Retinal pigment epithelial cell (primary cell): Measurements from ENCODE around the gene NBAS.

Source experiments
- DNase-seq: peaks from one replicate; pipeline ENCODE4 v3.0.0-alpha.2; 2010; ENCODE audit warnings: low read depth
- H3K4me3 ChIP-seq: 2 replicates; pipeline ENCODE4 v1.5.1; 2011; ENCODE audit warnings: mild to moderate bottlenecking, low read length, control low read depth, moderate library complexity
- TF ChIP-seq, protein P1 (sequence below): conservative IDR thresholded peaks from 2 replicates; pipeline ENCODE4 v1.5.1; 2011; ENCODE audit warnings: low read depth, low read length, control low read depth, inconsistent platforms

The NBAS gene

DNA sequence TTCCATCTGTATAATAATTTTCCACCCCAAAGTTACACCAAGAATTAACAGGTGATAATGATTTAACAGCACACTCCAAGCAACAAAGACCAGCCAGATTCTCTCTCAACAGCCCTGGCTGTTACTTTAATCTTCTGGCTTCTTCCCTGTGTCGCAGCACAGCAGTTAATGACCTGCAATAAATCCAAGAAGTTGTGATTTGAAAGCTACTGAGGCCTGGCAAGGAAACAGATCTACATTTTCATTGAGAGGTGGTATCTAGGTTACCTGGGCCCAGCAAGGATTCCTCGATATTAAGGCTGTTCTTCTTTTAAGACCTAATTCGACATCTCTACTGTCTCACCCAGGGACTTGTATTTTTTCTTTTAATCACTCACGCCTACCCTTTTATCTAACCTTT is 433.8 kb downstream of the NBAS start:
- no peak for DNase-seq
- TF ChIP-seq, protein P1, sequence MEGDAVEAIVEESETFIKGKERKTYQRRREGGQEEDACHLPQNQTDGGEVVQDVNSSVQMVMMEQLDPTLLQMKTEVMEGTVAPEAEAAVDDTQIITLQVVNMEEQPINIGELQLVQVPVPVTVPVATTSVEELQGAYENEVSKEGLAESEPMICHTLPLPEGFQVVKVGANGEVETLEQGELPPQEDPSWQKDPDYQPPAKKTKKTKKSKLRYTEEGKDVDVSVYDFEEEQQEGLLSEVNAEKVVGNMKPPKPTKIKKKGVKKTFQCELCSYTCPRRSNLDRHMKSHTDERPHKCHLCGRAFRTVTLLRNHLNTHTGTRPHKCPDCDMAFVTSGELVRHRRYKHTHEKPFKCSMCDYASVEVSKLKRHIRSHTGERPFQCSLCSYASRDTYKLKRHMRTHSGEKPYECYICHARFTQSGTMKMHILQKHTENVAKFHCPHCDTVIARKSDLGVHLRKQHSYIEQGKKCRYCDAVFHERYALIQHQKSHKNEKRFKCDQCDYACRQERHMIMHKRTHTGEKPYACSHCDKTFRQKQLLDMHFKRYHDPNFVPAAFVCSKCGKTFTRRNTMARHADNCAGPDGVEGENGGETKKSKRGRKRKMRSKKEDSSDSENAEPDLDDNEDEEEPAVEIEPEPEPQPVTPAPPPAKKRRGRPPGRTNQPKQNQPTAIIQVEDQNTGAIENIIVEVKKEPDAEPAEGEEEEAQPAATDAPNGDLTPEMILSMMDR = no peak
- H3K4me3 ChIP-seq = no peak overlapping the region

DNA sequence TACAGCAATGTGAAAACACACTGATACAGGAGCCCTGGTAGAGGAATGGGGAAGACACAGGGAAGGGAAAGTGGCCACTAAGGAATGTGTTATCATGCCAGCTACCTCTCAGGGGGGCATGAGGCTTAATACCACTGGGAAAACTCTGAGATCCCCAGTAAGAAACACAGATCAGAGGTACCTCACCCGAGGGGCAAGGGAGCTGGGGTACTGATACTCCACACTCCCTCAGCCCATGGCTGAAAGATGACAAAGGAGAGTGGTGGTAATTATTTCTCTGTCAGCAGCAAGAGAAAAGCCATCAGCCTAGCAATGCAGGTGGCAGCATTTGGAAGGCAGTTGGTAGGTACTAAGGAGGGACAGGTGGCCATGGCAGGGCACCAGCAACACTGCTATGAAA is 434.8 kb downstream of the NBAS start:
- H3K4me3 ChIP-seq = no peak overlapping the region
- TF ChIP-seq, protein P1 = no peak
- no peak for DNase-seq

DNA sequence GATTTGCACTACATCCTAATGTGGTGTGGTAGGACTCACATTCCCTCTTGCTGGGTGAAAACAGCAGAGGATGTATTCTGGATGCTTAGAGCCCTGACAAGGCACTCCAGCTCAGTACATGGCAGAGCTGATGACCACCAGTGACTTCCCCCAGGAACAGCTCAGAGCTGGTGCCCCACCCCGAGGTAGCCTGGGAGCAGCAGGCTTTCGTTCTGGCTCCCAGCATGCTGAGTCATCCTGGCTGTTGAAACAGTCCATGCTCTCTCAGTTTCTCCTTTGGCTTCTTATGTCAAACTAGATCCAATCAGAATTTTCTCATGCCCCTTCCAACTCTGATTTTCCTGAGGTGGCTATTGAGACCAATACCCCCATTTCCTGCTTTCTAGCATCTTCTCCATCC is 438.2 kb downstream of the NBAS start:
- no peak for DNase-seq
- TF ChIP-seq, protein P1 = no peak
- H3K4me3 ChIP-seq = no peak overlapping the region

DNA sequence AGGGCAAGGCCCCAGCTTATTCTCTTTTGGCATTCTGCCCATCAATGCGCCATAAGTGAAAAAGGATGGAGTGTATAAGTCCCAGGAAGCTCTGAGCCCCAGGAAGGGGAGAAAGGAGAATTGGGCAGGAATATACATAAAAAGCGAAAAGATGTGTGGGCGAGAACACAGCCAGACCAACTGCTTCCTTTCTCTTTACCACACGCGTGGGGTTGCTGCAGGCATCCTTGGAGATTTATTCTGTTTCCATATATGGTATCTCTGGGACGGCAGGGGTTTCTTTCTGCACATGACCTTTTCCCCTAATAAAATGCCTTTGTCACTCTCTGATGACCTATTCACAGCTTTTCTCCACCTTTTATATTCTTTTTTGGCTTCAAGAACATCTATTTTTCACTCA is 440.5 kb downstream of the NBAS start:
- TF ChIP-seq, protein P1 = no peak
- H3K4me3 ChIP-seq = no peak overlapping the region
- DNase-seq = no peak

DNA sequence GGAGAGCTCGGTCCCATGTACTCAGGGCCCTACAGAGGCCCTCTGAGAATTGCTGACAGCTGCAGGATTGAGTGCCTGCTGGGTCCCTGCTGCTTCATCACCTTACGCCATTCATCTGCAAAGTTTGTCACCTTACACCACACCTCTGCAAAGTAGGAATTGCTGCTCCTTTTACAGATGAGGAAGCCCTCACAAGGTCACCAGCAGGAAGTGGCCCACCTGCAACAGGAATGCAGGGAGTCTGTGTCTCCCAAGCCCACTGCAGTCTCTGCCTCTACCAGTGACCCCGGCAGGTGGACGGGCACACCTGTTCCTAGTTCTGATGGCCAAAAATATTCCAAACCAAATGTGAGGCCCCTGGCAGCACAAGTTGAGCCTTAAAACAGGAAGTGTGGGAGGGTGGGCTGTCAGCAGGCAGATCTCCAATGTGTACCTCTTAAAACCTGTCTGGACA is 441.4 kb downstream of the NBAS start:
- TF ChIP-seq, protein P1 = no peak
- no peak for DNase-seq
- no peak overlapping the region for H3K4me3 ChIP-seq

DNA sequence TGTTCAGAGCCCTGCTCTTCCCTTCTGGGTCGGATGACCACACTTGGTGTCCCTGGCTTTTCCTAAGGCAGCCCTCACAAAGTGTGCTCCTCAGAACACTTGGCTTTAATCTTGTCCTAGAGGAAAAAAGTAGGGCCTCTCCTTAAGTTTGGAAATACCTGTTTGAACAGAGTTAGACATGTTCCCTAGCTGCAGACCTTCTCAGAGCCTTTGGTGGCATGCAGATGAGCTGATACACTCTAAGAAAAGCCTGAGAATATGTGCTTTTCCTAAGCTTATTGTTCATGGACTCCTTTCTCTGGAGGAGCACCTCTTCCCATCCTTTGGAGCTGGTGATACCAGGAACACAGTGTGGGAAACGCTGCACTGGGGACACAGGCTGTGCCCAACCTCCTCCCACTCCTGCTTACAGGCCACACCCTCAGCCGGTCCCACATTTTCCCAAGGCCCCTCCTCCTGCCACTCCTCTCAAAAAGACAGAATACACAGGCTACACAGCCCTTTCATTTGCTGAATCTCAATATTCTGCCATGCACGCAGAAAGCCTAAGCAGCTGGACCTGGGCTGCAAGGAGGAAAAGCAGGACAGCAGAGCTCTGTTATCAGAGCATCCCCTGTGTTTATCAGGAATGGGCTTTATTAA is 443.6 kb downstream of the NBAS start:
- no peak for DNase-seq
- no peak overlapping the region for H3K4me3 ChIP-seq
- TF ChIP-seq, protein P1 = no peak
